Right kidney (tissue), 1 donor: ENCODE data around the gene MAP4K2.

ENCODE experiments used
- DNase-seq: peaks from one replicate; pipeline ENCODE4 v3.0.0-alpha.2; 2016

MAP4K2 gene

GRCh38 chr11:64767344-64768299 is 35.4 kb downstream of the MAP4K2 start:
- DNase-seq, result no peak

GRCh38 chr11:64766881-64767280 is 36.1 kb downstream of the MAP4K2 start:
- DNase-seq, result no peak

GRCh38 chr11:64765851-64766665 is 37.0 kb downstream of the MAP4K2 start:
- DNase-seq, result no peak

- DNase-seq, result no peak
Measured at GRCh38 chr11:64765291-64765850, 37.6 kb downstream of the MAP4K2 start.

- no peak for DNase-seq
Measured at GRCh38 chr11:64764753-64765152, 38.3 kb downstream of the MAP4K2 start.

- DNase-seq, result no peak
Measured at GRCh38 chr11:64764040-64764611, 38.9 kb downstream of the MAP4K2 start.

GRCh38 chr11:64763526-64764039 is 39.4 kb downstream of the MAP4K2 start:
- DNase-seq, result no peak

- peak; percentile 65 for DNase-seq
Measured at GRCh38 chr11:64762674-64763525, 40.1 kb downstream of the MAP4K2 start.

GRCh38 chr11:64762277-64762673 is 40.7 kb downstream of the MAP4K2 start:
- peak; percentile 60 for DNase-seq

GRCh38 chr11:64760759-64761420 is 42.1 kb downstream of the MAP4K2 start:
- DNase-seq, result no peak

GRCh38 chr11:64759722-64760719 is 43.0 kb downstream of the MAP4K2 start, which contains the start of gene PYGM:
PYGM (minus strand) TSS chr11:64759974; CDS start chr11:64759898, 76 bp downstream.
- DNase-seq, result peak; percentile 61

- no peak for DNase-seq
Measured at GRCh38 chr11:64759131-64759721, 43.8 kb downstream of the MAP4K2 start.

GRCh38 chr11:64758330-64759079 is 44.5 kb downstream of the MAP4K2 start:
- DNase-seq, result no peak

GRCh38 chr11:64757549-64758329 is 45.3 kb downstream of the MAP4K2 start:
- DNase-seq, result no peak

GRCh38 chr11:64755681-64756361 is 47.2 kb downstream of the MAP4K2 start:
- no peak for DNase-seq

GRCh38 chr11:64754919-64755662 is 47.9 kb downstream of the MAP4K2 start:
- DNase-seq, result no peak
